AG09309 (cell line): ENCODE data around the gene PPY.
"Not testable (repeated sequence)": the region's sequence is repeated elsewhere in the genome, so short reads cannot be mapped to it uniquely, and the experiment has no call there.

Source experiments
- DNase-seq: peaks from one replicate; pipeline ENCODE4 v3.0.0-alpha.2; 2010; ENCODE audit warnings: low read depth
- H3K4me3 ChIP-seq: 2 replicates; pipeline ENCODE4 v1.5.1; 2011; ENCODE audit warnings: mild to moderate bottlenecking, low read depth, low read length, moderate library complexity; ENCODE audit not compliant: control insufficient read depth
- TF ChIP-seq, protein P1 (sequence below): IDR thresholded peaks from 2 replicates; pipeline ENCODE4 v1.5.1; 2011; ENCODE audit warnings: mild to moderate bottlenecking, low read depth, low read length, inconsistent platforms; ENCODE audit not compliant: insufficient read depth, control insufficient read depth; ENCODE audit errors: missing control alignments

The PPY gene

GRCh38 chr17:43976963-43977837 lies 34.9 kb upstream of the PPY start:
- TF ChIP-seq, protein P1, sequence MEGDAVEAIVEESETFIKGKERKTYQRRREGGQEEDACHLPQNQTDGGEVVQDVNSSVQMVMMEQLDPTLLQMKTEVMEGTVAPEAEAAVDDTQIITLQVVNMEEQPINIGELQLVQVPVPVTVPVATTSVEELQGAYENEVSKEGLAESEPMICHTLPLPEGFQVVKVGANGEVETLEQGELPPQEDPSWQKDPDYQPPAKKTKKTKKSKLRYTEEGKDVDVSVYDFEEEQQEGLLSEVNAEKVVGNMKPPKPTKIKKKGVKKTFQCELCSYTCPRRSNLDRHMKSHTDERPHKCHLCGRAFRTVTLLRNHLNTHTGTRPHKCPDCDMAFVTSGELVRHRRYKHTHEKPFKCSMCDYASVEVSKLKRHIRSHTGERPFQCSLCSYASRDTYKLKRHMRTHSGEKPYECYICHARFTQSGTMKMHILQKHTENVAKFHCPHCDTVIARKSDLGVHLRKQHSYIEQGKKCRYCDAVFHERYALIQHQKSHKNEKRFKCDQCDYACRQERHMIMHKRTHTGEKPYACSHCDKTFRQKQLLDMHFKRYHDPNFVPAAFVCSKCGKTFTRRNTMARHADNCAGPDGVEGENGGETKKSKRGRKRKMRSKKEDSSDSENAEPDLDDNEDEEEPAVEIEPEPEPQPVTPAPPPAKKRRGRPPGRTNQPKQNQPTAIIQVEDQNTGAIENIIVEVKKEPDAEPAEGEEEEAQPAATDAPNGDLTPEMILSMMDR, result no peak
- no peak overlapping the region for H3K4me3 ChIP-seq
- DNase-seq, result no peak

- H3K4me3 ChIP-seq, result no peak overlapping the region
- no peak for DNase-seq
- TF ChIP-seq, protein P1, result no peak
Observed at GRCh38 chr17:43975898-43976297, 33.6 kb upstream of the PPY start.

DNA sequence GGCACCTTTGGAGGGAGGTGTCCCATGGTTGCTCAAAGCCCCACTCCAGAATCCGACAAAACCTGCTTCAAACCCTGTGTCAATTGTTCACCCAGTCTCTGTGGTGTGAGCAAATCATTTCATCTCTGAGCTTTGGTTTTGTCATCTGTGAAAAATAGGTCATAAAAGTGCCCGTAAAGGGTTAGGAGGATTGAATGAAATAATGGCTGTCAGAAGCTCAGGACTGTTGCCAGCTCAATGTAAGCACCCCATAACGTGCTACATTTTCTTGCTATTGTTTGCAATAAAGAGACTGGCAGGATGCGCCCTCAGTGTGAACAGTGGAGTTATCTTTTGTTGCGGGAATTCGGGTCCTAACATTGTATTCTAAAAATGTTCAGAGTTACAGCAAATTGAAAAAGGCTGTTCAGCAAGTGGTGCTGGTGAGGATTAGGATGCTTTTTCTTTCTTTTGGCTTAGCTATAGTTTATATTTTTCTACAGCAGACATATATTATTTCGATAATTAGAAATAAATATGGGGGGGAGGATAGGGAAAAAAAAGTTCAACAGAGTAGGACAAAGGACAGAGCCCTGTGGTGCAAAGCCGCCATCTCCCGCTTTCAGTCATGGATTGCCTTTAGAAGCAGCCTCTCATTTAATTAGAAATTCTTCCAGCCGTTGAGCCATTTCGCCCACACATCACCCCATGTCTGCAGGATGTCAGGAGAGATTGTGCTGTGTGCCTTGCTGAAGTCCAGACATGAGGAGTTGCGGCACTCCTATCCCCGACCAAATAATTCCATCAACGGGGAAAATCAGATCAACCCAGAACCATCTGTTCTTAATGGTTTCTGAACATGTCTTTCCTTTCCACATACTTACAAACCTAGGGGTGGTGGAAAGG lies 32.3 kb upstream of the PPY start:
- DNase-seq, result no peak
- no peak overlapping the region for H3K4me3 ChIP-seq
- TF ChIP-seq, protein P1, result no peak

DNA sequence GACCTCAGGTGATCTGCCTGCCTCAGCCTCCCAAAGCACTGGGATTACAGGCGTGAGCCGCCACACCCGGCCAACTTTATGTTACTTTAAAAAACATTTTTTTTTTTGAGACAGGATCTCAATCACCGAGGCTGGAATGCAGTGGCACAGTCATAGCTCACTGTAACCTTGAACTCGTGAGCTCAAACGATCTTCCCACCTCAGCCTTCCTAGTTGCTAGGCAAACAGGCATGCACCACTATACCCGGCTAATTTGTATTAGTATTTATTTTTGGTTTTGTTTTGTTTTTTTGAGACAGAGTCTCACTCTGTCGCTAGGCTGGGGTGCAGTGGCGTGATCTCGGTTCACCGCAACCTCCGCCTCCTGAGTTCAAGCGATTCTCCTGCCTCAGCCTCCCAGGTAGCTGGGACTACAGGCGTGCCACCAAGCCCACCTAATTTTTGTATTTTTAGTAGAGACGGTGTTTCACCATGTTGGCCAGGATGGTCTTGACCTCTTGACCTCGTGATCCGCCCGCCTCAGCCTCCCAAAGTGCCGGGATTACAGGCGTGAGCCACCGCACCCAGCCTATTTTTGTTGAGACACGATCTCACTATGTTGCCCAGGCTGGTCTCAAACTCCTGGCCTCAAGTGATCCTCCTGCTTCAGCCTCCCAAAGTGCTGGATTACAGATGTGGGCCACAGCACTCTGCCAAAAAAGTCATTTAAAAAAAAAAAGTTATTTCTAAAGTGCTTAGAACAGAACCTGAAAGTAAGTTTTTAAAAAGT lies 30.4 kb upstream of the PPY start:
- H3K4me3 ChIP-seq, DNase-seq: not testable (repeated sequence)

DNA sequence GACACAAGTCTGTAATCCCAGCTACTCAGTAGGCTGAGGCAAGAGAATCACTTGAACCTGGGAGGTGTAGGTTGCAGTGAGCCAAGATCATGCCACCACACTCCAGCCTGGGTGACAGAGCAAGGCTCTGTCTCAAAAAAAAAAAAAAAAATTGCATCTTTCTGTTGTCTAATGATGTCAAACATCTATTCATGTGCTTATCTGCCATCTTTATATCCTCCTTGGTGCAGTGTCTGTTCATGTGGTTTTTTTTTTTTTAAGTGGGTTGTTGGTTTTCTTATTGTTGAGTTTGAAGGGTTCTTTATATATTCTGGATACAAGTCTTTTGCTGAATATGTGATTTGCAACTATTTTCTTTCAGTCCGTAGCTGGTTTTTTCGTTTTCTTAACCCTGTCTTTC lies 29.2 kb upstream of the PPY start:
- DNase-seq, H3K4me3 ChIP-seq: not testable (repeated sequence)

GRCh38 chr17:43970366-43970765 lies 28.1 kb upstream of the PPY start:
- no peak for DNase-seq
- TF ChIP-seq, protein P1, result no peak

GRCh38 chr17:43967251-43967875 lies 25.1 kb upstream of the PPY start:
- TF ChIP-seq, protein P1, result no peak
- no peak for DNase-seq
- H3K4me3 ChIP-seq, result no peak overlapping the region

More at GRCh38 chr17:43970366-43970765, 28.1 kb upstream of the PPY start:
- H3K4me3 ChIP-seq, result no peak overlapping the region
